IPS-18c (cell line): Measurements from ENCODE around the gene PLAC8.
A peak's percentile ranks its signal among the peaks of the same experiment; 100 is the strongest.
"Not testable (repeated sequence)": the region's sequence is repeated elsewhere in the genome, so short reads cannot be mapped to it uniquely, and the experiment has no call there.

Experiments used
- H3K4me3 ChIP-seq: 2 replicates; pipeline ENCODE4 v1.7.0; 2013; ENCODE audit warnings: low read depth, mild to moderate bottlenecking, low read length, moderate library complexity; ENCODE audit not compliant: insufficient read depth
- H3K9me3 ChIP-seq: one replicate; pipeline ENCODE4 v1.6.1; 2013; ENCODE audit warnings: mild to moderate bottlenecking, low read length, moderate library complexity; ENCODE audit not compliant: control insufficient read depth, insufficient read depth

Gene PLAC8

DNA sequence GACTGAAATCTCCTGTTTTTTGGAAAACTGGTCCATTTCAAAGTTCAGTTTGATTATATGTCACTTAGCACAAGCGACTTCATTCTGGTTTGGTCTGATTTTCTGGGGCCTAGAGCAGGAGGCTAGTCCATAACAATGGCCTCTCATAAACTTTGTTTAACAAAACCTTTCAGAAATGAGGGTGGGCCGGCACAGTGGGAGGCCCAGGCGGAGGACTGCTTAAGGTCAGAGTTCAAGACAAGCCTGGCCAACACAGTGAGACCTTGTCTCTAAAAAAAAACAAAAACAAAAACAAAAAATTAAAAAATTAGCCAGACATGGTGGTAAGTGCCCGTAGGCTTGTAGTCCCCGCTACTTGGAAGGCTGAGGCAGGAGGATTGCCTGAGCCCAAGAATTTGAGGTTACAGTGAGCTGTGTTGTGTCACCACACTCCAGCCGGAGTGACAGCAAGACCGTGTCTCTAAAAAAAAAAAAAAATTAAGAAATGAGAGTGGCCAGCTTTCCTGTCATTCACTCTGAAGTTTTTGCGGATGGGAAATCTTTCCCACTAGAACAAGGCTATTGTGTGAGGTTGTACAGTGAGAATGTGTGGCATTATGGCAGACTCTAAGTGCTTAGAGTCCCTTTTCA lies 1.2 kb upstream of the PLAC8 start:
- H3K9me3 ChIP-seq, result peaks cover 2% of the 10 kb centered on the region
- no peak overlapping the region for H3K4me3 ChIP-seq

DNA sequence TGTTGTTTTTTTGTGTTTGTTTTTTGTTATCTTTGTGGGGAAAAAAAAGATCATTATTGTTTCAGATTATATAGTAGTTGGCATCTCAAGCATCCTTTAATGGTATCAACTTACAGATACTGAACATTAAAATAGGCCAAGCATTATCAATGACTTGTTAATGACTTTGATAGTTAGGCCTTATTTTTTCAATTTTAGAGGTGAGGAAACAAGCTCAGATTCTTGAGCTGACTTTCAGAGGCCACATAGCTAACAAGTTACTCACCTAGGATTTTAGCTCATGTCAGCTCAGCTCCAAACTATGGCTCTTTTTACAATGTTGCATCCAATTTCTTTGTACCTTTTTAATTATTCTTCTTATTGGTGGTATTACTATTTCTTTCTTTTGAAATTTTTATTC lies 471 bp upstream of the PLAC8 start:
- Histone ChIP-seq H3K4me3 (no peak overlapping the region), H3K9me3 (no peaks in the 10 kb centered on the region)

DNA sequence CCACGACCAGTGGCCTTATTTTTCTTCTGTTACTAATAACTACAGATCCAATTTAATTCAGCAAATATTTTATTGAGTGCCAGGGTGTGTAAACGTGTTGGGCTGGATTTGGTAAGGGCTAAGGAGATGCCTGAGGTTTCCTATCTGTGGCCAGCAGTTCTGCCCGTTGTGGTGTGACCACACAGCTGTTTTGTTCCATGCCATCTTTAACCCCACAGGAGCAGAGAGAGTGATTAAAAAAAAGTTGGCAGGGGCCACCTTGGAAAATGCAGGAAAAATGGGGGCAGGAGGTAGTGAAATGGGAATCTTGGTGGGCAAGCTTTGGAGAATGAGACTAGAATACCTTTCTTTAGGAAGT lies 1.1 kb downstream of the PLAC8 start:
- Histone ChIP-seq H3K4me3 (no peak overlapping the region), H3K9me3 (no peaks in the 10 kb centered on the region)

DNA sequence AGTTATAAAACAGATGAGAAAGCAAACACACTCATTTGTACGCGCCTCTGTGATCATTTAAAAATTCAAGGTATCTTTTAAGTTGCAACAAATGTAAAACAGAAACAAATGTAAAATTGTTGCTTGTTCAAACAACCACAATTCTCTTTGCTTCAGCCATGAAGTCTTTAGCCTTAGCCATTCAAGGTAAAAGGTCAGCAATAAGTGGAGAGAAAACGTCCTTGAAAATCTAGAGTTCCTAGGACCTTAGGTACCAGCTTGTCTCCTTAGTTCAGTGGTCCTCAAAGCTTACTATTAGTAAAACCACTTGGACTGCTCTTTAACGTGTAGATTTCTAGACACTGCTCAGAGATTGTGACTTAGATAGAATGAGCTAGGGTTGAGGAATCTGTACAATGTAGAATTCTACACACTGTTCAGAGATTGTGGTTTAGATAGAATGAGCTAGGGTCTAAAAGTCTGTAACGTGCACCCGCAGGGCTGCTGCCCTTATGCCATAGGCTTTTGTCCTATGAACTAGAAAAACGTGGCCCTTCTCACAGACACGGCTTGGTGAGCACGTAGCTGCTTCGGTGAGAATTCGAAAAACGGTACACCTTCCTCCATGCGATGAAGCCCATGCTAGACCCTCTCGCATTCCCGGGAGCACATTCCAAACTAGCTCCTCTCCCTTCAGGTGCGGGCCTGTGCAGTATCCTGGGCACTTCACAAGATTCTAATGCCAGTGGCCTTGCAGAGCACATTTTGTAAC lies 1.7 kb downstream of the PLAC8 start:
- Histone ChIP-seq H3K9me3 (no peaks in the 10 kb centered on the region), H3K4me3 (no peak overlapping the region)

DNA sequence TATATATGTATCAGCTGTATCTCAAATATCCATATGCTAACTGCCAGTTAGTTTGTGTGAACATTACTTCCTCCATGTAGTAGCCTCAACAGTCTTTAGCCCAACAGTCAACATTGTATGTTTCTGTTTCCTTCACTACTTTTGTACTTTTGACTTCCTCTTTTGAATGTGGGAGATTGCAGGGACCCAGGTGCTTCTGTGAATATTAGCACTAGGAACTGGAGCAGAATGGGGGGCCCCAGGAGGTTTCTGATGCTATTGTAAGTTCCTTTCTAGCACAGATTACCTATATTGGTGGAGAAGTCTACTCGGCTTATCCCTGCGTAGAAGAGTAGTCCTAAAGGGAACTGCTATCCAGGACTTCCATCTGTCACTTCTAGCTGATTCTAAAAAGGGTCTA lies 2.3 kb downstream of the PLAC8 start:
- Histone ChIP-seq H3K4me3 (no peak overlapping the region), H3K9me3 (no peaks in the 10 kb centered on the region)

DNA sequence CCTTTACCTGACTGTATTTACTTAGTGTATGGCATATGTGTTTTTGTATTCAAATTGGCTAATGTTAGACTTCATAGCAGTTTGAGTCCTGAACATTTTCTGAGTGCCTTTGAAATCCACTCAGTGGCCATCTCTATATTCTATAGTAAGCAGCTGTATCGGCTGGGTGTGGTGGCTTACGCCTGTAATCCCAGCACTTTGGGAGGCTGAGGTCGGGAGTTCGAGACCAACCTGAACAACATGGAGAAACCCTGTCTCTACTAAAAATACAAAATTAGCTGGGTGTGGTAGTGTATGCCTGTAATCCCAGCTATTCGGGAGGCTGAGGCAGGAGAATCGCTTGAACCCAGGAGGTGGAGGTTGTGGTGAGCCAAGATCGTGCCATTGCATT lies 2.8 kb downstream of the PLAC8 start:
- H3K4me3 ChIP-seq, H3K9me3 ChIP-seq: not testable (repeated sequence)

DNA sequence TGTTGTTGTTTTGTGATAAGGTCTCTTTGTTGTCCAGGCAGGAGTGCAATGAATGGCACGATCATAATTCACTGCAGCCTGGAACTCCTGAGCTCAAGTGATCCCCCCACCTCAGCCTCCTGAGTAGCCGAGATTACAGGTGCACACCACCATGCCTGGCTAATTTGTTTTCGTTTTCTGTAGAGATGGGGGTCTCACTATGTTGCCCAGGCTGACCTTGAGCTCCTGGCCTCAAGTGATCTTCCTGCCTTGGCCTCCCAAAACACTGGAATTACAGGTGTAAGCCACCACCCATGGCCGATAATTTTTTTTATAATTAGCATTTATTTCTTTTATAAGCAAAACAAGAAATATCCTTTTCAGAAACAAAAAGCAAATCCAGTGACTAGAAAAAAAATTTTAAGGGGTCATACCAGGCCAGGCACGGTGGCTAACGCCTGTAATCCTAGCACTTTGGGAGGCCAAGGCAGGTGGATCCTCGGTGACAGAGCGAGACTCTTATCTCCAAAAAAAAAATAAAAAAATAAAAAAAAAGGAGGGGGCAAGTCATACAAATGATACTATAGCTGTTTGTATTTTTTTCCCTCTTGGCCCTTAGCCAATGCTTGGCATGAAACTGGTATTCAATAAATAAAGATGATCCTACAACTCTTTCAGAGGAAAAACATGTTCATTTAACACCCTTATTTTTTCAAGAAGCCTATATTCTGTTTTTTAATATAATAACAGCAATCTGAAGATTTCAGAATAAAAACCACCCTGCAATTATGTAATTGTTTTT lies 3.4 kb downstream of the PLAC8 start:
- Histone ChIP-seq H3K4me3 (no peak overlapping the region), H3K9me3 (no peaks in the 10 kb centered on the region)

DNA sequence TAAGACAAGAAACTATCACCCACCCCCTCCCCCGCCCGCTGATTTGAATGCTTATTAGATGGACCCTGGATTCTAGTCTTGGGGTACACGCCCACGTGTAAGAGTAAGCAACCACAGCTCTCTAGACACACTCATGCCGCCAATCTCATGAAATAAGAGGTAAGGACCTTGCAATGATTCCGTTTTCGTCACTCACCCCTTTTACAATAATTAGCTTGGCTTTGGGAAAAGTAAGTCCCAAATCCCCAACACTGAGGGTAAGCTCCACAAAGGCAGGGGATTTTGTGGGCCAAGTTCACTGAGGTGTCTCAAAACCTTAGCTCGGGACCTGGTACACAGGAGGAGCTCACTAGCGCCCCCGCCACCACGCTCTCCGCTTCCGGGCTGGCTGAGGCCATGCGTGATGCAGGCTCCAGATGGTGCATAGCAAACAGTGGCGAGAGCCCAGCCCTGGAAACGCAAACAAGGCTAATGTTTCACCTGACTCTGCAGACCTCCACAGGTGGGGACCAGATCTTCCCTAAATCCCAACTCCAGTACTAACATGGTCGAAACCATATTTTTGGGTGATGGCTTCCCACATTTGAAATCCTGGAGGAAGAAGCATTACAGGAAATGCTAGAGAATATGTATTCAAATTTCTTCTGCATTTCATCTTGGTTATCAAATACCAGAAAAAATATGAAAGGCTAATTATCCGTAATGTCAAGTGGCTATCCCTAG lies 4.1 kb downstream of the PLAC8 start:
- Histone ChIP-seq H3K9me3 (no peaks in the 10 kb centered on the region), H3K4me3 (peak overlapping the region; percentile 62)

DNA sequence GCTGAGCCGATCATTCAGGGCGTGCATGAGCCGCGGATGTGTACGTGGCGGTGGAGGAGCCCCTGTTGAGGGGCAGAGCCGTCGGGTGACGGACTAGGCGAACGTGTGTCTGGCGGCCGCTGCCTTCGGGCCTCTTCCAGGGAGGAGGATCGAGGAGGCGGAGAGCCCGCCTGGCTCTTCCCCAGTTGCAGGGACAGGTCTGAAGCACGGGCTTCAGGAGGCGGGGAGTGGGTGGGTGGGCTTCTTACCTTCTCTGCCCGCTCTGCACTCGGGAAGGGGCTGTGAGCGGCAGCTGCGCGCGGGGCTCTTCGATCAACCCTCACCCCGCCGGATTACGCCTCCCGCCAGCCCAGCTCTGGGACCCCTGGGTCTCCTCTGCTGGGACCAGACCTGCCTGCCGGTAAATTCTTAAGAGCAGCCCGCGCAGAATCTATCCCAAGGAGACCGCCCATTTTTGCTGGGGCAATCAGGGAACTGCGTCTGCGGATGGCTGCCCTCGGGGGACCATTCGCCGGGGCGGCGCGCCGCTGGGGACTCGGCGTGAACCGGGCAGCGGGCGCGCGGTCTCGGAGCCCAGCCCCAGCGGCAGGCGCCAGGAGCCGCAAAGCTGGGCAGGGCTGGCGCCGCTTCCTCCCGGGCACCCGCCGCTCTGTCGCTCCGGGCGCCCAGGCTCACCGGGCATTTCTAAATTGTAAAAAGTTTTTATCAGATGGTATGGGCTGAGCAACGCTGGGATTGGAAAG lies 4.9 kb downstream of the PLAC8 start:
- Histone ChIP-seq H3K4me3 (peak overlapping the region; percentile 62), H3K9me3 (no peaks in the 10 kb centered on the region)

DNA sequence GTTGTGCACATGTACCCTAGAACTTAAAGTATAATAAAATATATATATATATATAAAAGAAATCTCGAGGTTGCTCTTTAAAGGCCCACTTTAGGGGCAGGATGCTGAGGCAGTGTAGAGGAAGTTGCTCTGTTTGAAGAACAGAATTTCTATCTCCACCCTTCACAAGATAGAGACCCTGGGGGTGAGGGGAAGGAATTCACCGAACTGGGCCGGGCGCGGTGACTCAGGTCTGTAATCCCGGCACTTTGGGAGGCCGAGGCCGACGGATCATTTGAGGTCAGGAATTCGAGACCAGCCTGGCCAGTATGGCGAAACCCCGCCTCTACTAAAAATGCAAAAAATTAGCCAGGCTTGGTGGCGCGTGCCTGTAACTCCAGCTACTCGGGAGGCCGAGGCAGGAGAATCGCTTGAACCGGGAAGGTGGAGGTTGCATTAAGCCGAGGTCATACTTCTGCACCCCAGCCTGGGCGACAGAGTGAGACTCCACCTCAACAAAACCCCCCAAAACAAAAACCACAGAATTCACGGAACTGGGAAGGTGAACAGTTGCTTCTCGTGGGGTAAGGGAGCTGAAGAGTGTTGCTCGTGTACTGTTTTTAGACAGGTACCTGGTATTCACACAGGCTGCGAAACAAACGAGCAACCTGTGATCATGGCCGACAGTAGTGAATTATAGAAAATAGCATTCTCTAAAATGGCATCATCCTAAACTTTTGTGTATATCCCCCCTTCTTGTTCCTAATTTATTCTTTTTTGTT lies 6.2 kb downstream of the PLAC8 start:
- H3K9me3 ChIP-seq, result no peaks in the 10 kb centered on the region
- H3K4me3 ChIP-seq, result no peak overlapping the region

DNA sequence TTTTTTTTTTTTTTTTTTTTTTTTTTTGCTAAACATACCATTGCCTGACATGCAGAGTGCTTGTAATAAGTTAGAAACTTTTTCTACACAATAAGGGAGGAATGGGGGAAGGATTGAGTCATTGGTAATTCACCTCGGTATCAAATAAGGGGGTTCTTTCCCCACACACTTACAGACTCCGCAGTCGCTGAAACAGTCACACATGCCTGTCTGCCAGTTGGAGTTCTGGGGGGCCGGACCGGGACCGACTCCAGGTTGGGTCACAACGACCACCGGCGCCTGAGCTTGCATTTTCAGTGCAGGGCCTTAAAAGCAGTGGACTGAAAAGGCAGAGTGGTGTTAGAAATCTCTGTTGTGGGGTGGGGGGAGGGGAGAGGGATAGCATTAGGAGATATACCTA lies 6.9 kb downstream of the PLAC8 start:
- H3K4me3 ChIP-seq, result no peak overlapping the region

DNA sequence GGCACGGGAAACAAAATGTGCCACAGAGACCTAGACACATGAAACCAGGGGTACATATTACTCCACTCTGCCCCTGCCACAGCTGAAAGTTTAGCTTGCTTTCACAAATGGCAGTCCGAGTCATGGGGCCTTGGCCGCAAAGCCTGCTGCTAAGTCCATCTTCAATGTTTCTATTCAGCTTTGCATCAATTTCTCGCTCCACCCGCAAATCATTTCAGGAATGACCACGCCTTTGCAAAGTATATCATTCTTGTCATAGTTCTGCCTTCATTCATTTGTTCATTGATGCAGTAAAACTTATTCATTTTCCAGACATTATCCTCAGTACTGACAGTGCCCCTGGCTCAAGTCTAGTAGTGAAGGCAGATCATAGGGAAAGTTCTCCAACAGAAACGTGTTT lies 9.5 kb downstream of the PLAC8 start:
- Histone ChIP-seq H3K4me3 (no peak overlapping the region), H3K9me3 (no peaks in the 10 kb centered on the region)

More for the DNA sequence above, 6.9 kb downstream of the PLAC8 start:
- no peaks in the 10 kb centered on the region for H3K9me3 ChIP-seq

DNA sequence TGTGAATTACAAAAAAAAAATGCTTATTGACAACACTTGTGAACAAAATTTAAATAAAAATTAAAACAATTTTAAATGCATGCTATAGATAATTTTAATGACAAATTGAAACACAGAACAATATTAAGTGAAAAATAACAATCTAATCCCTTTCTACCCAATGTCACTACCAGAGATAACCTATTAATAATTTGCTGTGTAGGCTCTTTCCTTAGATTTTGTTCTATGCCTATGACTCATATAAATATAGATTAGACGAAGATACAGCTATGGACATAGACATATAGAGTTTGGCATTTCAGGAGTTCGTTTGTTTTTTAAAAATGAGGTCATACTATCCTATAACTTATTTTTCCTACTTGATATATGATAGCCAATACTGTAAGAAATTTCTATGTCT lies 18.1 kb downstream of the PLAC8 start:
- Histone ChIP-seq H3K4me3 (no peak overlapping the region), H3K9me3 (no peaks in the 10 kb centered on the region)

DNA sequence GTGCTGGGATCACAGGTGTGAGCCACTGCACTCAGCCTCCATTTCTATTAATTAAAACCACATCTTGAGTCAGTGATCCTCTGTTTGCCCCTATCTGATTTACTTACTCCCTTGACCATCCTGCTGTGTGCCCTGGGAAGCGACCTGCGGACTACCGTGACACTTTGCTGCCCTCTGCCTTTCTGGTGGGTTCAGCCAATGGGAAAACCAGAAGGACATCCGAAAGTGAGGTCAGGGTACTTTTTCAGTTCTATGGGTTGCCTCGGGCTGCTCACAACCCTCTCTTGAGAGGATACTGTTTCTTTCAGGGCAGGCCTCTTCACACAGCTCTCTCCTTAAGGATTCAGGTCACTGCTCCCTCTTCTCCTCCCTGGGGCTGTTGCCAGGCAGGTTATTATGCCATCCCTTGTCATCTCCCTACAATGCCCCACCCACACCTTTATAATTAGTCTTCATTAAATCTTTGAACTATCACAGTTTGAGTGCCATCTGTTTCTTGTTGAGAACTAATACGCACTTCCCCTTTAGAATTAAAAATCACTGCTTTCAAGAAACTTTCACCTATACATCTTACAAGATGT lies 21.4 kb downstream of the PLAC8 start:
- H3K4me3 ChIP-seq, result no peak overlapping the region
- H3K9me3 ChIP-seq, result no peaks in the 10 kb centered on the region

DNA sequence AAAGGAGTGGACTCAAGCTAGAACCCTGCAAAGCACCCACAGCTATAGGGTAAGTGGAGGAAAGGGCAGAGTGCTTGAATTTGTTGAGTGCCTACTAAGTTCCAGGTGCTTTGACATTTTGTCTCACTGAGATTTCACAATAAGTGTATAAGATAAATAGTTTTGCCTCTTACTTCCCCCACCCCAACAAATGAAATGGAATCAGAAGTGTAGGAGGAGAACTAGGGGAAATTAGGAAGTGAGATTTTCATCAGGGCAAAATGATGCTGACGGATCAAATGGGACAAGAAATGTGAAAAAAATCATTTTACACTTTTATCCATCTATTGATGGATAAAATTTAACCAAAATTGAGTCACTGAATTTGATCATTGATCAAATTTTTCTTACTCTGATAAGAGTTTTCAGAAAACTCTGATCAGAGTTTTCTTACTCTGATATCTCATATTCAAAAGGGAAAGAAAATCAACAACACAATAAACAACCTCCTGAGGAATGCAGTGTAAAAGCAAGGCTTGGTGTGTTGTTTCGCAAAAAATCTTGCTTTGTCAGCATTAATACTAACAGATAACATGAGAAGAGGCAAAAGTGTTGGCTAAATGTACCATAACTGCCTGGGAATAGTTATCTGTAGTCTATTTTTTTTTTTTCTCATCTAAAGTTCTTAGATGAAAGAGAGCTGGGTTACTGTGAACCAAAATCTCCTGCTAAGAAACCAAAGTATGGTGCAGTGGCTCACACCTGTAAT lies 24.9 kb downstream of the PLAC8 start:
- no peaks in the 10 kb centered on the region for H3K9me3 ChIP-seq
- no peak overlapping the region for H3K4me3 ChIP-seq

DNA sequence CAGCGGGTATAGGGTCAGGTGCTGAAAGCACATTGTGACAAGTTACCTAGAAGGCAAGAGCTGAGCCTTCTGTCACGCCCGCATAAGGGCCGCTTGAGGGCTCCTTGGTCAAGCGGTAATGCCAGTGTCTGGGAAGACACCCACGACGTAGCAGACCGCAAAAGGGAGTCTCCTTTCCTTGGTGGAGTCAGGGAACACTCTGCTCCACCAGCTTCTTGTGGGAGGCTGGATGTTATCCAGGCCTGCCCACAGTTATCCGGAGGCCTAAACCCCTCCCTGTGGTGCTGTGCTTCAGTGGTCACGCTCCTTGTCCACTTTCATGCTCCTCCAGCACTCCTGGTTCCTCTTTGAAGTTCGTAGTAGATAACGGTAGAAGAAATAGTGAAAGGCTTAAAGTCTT lies 29.6 kb downstream of the PLAC8 start:
- not testable (repeated sequence) for H3K4me3 ChIP-seq, H3K9me3 ChIP-seq
